Panc1 (cell line): ENCODE results near the gene PPP1CA. TPM values are rescaled to one million over a fixed set of nuclear protein-coding genes. Genes with fewer than 3 reads are reported as not detected.

Experiments
- ATAC-seq: fragments of 200-7000 bp; cut with Tn5 transposase; 2 replicates; pipeline ENCODE4 v1.9.1; 2020; ENCODE audit warnings: mild to moderate bottlenecking, moderate library complexity
- BruUV-seq: library from RNA; stranded (reverse); fragments of 400-500 nt; replicated peaks from 2 replicates; lab custom pipeline; 2021; lab: Mats Ljungman, UMichigan
- CTCF ChIA-PET: fragments of 300-600 bp; sonication (Branson Sonifier 250); formaldehyde crosslinking; loops from one replicate; lab custom pipeline; 2022; ENCODE audit warnings: antibody characterized with exemption; lab: Charles Lee
- POLR2A ChIA-PET: fragments of 300-600 bp; sonication (Branson Sonifier 250); formaldehyde crosslinking; loops from one replicate; lab custom pipeline; 2022; ENCODE audit warnings: antibody characterized with exemption; lab: Charles Lee
- DNase-seq: peaks from one replicate; pipeline ENCODE4 v3.0.0-alpha.2; 2010; ENCODE audit warnings: low read depth, low spot score
- H3K27ac ChIP-seq: 2 replicates; pipeline ENCODE4 v1.5.1; 2011; ENCODE audit warnings: mild to moderate bottlenecking, low read length, inconsistent platforms
- H3K27me3 ChIP-seq: fragments of 200-500 bp; sonication (Bioruptor generic); 2 replicates; pipeline ENCODE4 v1.6.0; 2014; ENCODE audit warnings: low read length, inconsistent platforms; ENCODE audit not compliant: control insufficient read depth, insufficient read depth
- H3K36me3 ChIP-seq: fragments of 200-500 bp; sonication (Bioruptor generic); 2 replicates; pipeline ENCODE4 v1.5.1; 2014; ENCODE audit warnings: inconsistent platforms, mild to moderate bottlenecking, low read length, moderate library complexity; ENCODE audit not compliant: control insufficient read depth, insufficient read depth
- H3K4me1 ChIP-seq: 2 replicates; pipeline ENCODE4 v1.5.1; 2011; ENCODE audit warnings: inconsistent platforms, mild to moderate bottlenecking, low read length, moderate library complexity; ENCODE audit not compliant: control insufficient read depth, insufficient read depth
- H3K4me3 ChIP-seq, 2 experiments: 2 replicates each; pipeline ENCODE4 v1.5.1; 2011 to 2012; ENCODE audit warnings: low read depth in 2 of 2, low read length in 2 of 2, mild to moderate bottlenecking in 2 of 2, inconsistent platforms in 1 of 2, moderate library complexity in 1 of 2
- H3K9me3 ChIP-seq: fragments of 200-500 bp; sonication (Bioruptor generic); 2 replicates; pipeline ENCODE4 v1.5.1; 2014; ENCODE audit warnings: low read depth, mild to moderate bottlenecking, inconsistent platforms, low read length, moderate library complexity; ENCODE audit not compliant: control insufficient read depth, insufficient read depth
- POLR2AphosphoS5 ChIP-seq: IDR thresholded peaks from 2 replicates; pipeline ENCODE4 v1.6.1; 2012; ENCODE audit warnings: mild to moderate bottlenecking, low read depth, low read length, moderate library complexity
- SIN3A ChIP-seq: IDR thresholded peaks from 2 replicates; pipeline ENCODE4 v1.6.1; 2012; ENCODE audit warnings: low read depth, mild to moderate bottlenecking, low read length, moderate library complexity, borderline replicate concordance; ENCODE audit not compliant: insufficient read depth
- TCF7L2 ChIP-seq: IDR thresholded peaks from 2 replicates; pipeline ENCODE4 v1.6.1; 2011; ENCODE audit warnings: mild to moderate bottlenecking, low read depth, low read length, inconsistent platforms
- in situ Hi-C: cut with HindIII; loops from 2 replicates; pipeline ENCODE4 v1.10.0; 2016; ENCODE audit warnings: low sequenced_read_pairs, low pct_unique_long_range_greater_than_20kb
- intact Hi-C: fragments of 100-400 bp; cut with micrococcal nuclease; formaldehyde crosslinking; loops from one replicate; pipeline ENCODE4 v1.10.0; 2022; ENCODE audit not compliant: unreplicated experiment
- total RNA-seq: library from RNA; stranded (reverse); gene quantifications from one replicate; pipeline ENCODE4 v1.2.1, GENCODE V29; 2021; ENCODE audit not compliant: unreplicated experiment
- TF ChIP-seq, protein P1 (sequence below), 2 experiments: IDR thresholded peaks; 2 replicates each; pipeline ENCODE4 v1.6.1; 2011 to 2012; ENCODE audit warnings: low read depth in 2 of 2, control low read depth in 1 of 2, low read length in 1 of 2, mild to moderate bottlenecking in 1 of 2, moderate library complexity in 1 of 2; ENCODE audit not compliant: insufficient read depth in 1 of 2
- TF ChIP-seq, protein P2 (sequence below): fragments of 450-650 bp; IDR thresholded peaks from 2 replicates; pipeline ENCODE4 v1.5.1; 2017; ENCODE audit warnings: mild to moderate bottlenecking

PPP1CA gene
- total RNA-seq, 1 experiment from 2014 or later, result 361 TPM

DNA sequence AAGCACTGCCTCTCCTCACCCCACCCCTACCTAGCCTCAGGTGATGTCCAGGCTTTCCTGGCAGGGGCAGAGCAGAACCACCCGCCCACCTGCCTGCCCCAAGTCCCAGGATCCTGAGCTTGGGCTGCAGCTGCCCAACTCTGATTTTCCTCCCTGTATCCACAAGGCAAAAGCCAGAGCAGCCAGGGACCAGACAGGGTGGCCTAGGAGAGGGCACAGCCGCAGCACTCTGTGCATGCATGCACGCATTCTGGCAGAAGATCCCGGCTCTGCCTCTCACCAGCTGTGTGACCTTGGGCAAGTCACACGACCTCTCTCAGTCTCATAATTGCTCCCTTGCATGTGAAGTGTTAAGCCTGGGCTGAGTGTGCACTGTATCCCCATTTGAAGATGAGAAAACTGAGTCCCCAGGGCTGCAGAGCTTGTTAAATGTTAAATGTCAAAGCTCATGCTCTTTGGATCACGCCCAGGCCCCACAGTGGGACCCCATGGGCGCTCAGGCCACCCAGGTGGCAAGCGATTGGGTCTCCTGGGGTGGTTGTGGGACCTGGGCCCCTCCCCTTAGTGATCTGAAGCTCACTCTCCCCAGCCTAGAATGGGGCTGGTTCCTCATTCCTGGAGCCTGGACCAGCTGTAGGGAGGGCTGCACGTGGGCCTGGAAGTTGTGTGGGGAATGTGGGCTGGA is 11.0 kb upstream of the PPP1CA start:
- DNase-seq (no peak), ATAC-seq (no peak)
- no TSS peak for BruUV-seq
- Histone ChIP-seq H3K27ac (no peak overlapping the region), H3K36me3 (no peaks in the 10 kb centered on the region), H3K4me1 (peaks cover 32% of the 10 kb centered on the region), H3K27me3 (no peaks in the 10 kb centered on the region), H3K9me3 (no peaks in the 10 kb centered on the region), H3K4me3 (no peak overlapping the region)
- ChIA-PET POLR2A (interaction anchor here (1.2 kb wide), 1 partner anchor 11 kb away, joined by 3 read pairs; the partner anchor contains the start of gene PPP1CA), CTCF (interaction anchor here (2.1 kb wide), 1 partner anchor 11 kb away, joined by 9 read pairs; the partner anchor contains the start of gene PPP1CA)
- in situ Hi-C loops (no loop called here), intact Hi-C loops (loop anchor here (5.0 kb wide), 1 partner anchor 95 kb away; the partner anchor contains the start of genes CDK2AP2 and PITPNM1)
- TF ChIP-seq POLR2AphosphoS5 (no peak), TCF7L2 (no peak), SIN3A (no peak)
- TF ChIP-seq, protein P1, sequence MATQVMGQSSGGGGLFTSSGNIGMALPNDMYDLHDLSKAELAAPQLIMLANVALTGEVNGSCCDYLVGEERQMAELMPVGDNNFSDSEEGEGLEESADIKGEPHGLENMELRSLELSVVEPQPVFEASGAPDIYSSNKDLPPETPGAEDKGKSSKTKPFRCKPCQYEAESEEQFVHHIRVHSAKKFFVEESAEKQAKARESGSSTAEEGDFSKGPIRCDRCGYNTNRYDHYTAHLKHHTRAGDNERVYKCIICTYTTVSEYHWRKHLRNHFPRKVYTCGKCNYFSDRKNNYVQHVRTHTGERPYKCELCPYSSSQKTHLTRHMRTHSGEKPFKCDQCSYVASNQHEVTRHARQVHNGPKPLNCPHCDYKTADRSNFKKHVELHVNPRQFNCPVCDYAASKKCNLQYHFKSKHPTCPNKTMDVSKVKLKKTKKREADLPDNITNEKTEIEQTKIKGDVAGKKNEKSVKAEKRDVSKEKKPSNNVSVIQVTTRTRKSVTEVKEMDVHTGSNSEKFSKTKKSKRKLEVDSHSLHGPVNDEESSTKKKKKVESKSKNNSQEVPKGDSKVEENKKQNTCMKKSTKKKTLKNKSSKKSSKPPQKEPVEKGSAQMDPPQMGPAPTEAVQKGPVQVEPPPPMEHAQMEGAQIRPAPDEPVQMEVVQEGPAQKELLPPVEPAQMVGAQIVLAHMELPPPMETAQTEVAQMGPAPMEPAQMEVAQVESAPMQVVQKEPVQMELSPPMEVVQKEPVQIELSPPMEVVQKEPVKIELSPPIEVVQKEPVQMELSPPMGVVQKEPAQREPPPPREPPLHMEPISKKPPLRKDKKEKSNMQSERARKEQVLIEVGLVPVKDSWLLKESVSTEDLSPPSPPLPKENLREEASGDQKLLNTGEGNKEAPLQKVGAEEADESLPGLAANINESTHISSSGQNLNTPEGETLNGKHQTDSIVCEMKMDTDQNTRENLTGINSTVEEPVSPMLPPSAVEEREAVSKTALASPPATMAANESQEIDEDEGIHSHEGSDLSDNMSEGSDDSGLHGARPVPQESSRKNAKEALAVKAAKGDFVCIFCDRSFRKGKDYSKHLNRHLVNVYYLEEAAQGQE (IDR thresholded peaks at IDR 0.05; ENCODE audit: insufficient read depth in 1 of 2, low read depth in 2 of 2, low read length in 1 of 2), result no peak
- TF ChIP-seq, protein P2, sequence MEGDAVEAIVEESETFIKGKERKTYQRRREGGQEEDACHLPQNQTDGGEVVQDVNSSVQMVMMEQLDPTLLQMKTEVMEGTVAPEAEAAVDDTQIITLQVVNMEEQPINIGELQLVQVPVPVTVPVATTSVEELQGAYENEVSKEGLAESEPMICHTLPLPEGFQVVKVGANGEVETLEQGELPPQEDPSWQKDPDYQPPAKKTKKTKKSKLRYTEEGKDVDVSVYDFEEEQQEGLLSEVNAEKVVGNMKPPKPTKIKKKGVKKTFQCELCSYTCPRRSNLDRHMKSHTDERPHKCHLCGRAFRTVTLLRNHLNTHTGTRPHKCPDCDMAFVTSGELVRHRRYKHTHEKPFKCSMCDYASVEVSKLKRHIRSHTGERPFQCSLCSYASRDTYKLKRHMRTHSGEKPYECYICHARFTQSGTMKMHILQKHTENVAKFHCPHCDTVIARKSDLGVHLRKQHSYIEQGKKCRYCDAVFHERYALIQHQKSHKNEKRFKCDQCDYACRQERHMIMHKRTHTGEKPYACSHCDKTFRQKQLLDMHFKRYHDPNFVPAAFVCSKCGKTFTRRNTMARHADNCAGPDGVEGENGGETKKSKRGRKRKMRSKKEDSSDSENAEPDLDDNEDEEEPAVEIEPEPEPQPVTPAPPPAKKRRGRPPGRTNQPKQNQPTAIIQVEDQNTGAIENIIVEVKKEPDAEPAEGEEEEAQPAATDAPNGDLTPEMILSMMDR, result no peak

DNA sequence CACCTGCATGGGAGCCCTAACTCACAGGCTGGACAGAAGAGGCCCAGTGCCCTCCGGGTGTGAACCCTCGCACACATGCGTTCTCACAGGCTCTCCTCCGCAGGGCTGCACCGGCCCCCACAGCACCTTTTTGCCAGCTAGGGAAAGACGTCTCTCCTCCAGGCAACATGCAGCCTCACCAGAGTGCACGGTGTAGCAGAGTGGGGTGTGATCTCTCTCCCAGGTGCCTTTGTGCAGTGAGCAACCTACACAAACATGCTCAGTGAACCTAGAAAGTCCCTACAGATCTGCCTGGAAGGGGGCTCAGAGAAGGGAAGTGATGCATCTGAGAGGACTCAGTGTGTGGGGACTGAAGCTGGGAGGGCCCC is 10.1 kb upstream of the PPP1CA start:
- H3K9me3 ChIP-seq, result no peaks in the 10 kb centered on the region
- BruUV-seq, result no TSS peak
- intact Hi-C loops, result loop anchor here (5.0 kb wide), 1 partner anchor 96 kb away; the partner anchor contains the start of genes CDK2AP2 and PITPNM1
- H3K27me3 ChIP-seq, result no peaks in the 10 kb centered on the region
- no peak; the same call in 1 of the 2 replicates for ATAC-seq
- no peak overlapping the region for H3K4me3 ChIP-seq
- CTCF ChIA-PET, result interaction anchor here (2.1 kb wide), 1 partner anchor 10 kb away, joined by 9 read pairs; the partner anchor contains the start of gene PPP1CA
- TF ChIP-seq TCF7L2 (no peak), SIN3A (no peak), POLR2AphosphoS5 (no peak)
- TF ChIP-seq, protein P1 (IDR thresholded peaks at IDR 0.05; ENCODE audit: insufficient read depth in 1 of 2, low read depth in 2 of 2, low read length in 1 of 2), result no peak
- TF ChIP-seq, protein P2, result no peak
- H3K27ac ChIP-seq, result no peak overlapping the region
- in situ Hi-C loops, result no loop called here
- H3K36me3 ChIP-seq, result no peaks in the 10 kb centered on the region
- POLR2A ChIA-PET, result interaction anchor here (1.2 kb wide), 1 partner anchor 10 kb away, joined by 3 read pairs; the partner anchor contains the start of gene PPP1CA
- DNase-seq, result no peak
- peaks cover 27% of the 10 kb centered on the region for H3K4me1 ChIP-seq
